Measurements from ENCODE around the gene TMEM39B.
"Not testable (repeated sequence)": the region's sequence is repeated elsewhere in the genome, so short reads cannot be mapped to it uniquely, and the experiment has no call there.

The TMEM39B gene

DNA sequence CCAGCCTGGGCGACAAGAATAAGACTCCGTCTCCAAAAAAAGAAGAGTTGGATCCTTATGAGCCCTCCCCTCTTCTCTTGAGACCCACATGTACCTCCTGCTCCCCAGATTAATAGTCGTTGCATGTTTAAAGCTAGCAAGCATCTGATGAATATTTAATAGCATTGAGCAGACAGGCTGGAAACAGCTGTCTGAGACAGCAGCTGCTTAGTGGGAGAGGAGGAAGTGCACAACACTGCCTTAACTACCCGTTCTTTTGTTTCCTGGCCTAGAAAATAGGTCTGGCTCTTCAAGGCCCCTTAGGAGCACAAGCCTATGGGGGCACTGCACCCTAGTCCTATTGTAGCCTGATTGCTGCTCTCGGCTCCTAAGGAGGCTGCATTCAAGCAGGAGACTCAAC lies 17.3 kb upstream of the TMEM39B start:
- TF ChIP-seq ZNF274 (IDR thresholded peaks at IDR 0.05; ENCODE audit: low read depth, low read length): no peak
- no peak overlapping the region for H3K4me3 ChIP-seq (ENCODE audit: low read length)

DNA sequence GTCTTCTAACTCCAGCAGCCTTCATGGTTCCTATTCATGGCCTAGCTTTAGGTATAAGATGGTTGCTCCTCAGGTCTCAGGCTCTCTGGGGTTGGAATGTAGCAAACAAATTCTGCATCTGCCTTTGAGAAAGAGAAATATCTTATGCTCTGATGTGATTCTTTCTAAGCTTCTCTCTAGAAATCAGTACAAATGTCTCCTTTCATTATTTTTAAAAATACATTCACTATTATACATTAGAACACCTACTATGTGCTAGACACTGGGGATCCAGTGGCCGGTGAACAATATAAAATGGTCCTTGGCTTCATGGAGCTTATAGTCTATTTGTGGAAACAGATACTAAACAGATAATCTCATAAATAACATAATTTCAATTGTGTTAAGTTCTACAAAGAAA lies 16.1 kb upstream of the TMEM39B start:
- H3K4me3 ChIP-seq (ENCODE audit: low read length): no peak overlapping the region
- no peak for TF ChIP-seq ZNF274 (IDR thresholded peaks at IDR 0.05; ENCODE audit: low read depth, low read length)

DNA sequence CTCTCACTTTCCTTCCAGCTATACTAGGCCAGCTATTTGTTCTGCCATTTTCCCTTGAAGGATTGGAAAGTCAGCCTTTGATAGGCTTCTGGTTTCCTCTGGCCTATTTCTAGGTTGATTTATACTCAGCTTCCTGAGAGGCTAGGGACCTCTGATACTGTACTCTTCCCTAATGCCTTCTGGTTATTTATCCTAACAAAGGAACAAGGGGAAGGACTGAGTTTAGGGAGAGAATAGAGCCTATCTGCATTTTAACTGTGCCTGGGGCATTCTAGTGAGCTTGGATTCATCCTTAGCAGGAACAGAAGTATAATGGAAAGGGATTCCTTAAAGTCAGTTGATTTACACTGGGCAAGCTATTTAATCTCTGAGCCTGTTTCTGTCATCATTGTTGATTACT lies 11.8 kb upstream of the TMEM39B start:
- H3K4me3 ChIP-seq (ENCODE audit: low read length): no peak overlapping the region

DNA sequence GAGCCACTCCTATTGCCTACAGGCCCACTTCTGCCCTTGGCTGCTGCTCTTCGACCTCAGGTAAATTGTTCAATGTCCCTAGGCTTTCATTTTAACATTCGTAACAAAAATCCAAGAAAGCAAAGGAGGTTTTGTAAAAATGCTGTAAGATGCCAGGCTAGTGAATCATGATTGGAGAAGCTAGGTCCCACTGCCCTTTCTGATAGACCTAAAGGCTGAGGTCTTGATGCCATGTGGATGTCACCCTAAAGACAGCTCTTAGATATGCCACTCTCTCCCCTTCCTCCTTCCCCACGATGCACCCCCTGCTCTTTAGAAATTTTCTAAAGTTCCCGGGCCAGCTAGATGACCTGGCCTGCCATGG lies 9.9 kb upstream of the TMEM39B start:
- no peak for TF ChIP-seq ZNF274 (IDR thresholded peaks at IDR 0.05; ENCODE audit: low read depth, low read length)
- no peak overlapping the region for H3K4me3 ChIP-seq (ENCODE audit: low read length)

More for the DNA sequence above, 11.8 kb upstream of the TMEM39B start:
- TF ChIP-seq ZNF274 (IDR thresholded peaks at IDR 0.05; ENCODE audit: low read depth, low read length): no peak

DNA sequence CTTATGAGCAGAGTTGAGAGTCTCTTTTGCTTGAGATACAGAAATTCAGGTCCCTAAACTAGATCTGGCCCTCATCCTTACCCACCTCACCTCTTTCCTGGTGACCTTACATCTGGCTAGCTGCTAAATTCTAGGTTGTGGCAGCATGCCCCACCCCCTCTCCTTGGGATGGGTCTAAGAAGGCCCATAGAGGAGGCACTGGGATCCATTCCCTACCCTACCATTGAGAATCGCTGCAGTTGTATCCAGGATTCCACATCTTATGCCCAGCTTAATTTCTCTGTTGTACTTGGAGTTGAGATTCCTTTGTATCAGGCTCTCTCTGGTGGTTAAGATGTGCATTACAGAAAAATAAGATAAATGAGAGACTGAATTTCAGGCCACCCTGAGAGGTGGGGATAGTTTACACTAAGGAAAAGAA lies 9.5 kb upstream of the TMEM39B start:
- no peak overlapping the region for H3K4me3 ChIP-seq (ENCODE audit: low read length)

DNA sequence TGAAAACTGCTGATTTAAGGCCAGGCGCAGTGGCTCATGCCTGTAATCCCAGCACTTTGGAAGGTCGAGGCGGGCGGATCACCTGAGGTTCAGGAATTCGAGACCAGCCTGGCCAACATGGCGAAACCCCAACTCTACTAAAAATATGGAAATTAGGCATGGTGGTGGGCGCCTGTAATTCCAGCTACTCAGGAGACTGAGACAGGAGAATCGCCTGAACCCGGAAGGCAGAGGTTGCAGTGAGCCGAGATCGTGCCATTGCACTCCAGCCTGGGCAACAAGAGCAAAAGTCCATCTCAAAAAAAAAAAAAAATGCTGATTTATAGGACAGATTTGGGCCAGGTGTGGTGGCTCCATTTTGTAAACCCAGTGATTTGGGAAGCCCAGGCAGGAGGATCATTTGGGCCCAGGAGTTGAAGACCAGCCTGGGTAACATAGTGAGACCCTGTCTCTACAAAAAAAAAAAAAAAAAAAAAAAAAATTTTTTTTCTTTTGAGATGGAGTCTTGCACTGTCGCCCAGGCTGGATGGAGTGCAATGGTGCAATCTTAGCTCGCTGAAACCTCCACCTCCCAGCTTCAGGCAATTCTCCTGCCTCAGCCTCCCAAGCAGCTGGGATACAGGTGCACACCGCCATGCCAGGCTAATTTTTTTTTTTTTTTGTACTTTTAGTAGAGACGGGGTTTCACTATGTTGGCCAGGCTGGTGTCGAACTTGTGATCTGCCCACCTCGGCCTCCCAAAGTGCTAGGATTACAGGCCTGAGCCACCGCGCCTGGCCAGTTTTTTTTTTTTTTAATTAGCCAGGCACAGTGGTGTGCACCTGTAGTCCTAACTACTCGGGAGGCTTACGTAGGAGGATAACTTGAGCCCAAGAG lies 6.9 kb upstream of the TMEM39B start:
- not testable (repeated sequence) for H3K4me3 ChIP-seq (ENCODE audit: low read length)

More for the DNA sequence above, 9.5 kb upstream of the TMEM39B start:
- TF ChIP-seq ZNF274 (IDR thresholded peaks at IDR 0.05; ENCODE audit: low read depth, low read length): no peak

DNA sequence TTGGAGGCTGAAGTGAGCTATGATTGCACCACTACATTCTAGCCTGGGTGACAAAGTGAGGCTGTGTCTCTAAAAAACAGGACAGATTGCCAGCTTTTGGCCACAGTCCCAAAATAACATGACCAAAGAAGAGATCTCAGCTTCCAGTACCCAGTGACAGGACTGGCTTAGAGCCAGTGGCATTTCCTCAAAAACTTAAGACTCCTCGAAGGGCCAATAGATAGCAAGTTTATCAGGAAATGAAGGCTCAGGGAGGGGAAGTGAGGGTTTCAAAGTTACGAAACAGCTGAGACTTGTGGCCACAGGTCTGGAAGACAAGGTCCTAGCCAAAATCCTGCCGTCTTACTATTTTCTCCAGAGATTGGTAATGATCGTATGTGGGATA lies 6.3 kb upstream of the TMEM39B start:
- no peak for TF ChIP-seq ZNF274 (IDR thresholded peaks at IDR 0.05; ENCODE audit: low read depth, low read length)
- no peak overlapping the region for H3K4me3 ChIP-seq (ENCODE audit: low read length)

DNA sequence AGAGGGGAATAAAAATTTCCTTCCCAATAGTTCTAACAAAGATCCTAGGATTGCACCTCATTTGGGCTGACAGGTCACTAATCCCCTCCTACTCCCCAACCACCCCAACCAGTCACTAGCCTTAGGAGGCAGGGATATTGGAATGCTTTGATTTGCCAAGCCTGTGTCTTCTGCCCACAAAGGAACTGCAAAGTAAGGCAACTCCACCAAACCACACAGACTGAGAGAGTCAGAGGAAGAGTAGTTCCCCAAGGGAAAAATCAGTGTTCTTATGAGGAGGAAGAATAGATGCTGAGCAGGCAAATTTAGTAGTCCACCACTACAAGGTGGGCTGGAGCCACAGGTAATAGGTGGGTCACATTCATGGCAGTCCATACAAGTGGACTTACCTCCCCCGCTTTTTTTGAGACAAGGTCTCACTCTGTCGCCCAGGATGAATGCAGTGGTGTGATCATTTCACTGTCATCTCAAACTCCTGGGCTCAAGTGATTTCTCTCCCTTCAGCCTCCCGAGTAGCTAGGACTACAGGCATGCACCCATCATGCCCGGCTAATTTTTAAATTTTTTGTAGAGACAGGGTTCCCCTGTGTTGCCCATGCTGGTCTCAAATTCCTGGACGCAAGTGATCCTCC lies 3.7 kb upstream of the TMEM39B start:
- H3K4me3 ChIP-seq (ENCODE audit: low read length): no peak overlapping the region
- no peak for TF ChIP-seq ZNF274 (IDR thresholded peaks at IDR 0.05; ENCODE audit: low read depth, low read length)

DNA sequence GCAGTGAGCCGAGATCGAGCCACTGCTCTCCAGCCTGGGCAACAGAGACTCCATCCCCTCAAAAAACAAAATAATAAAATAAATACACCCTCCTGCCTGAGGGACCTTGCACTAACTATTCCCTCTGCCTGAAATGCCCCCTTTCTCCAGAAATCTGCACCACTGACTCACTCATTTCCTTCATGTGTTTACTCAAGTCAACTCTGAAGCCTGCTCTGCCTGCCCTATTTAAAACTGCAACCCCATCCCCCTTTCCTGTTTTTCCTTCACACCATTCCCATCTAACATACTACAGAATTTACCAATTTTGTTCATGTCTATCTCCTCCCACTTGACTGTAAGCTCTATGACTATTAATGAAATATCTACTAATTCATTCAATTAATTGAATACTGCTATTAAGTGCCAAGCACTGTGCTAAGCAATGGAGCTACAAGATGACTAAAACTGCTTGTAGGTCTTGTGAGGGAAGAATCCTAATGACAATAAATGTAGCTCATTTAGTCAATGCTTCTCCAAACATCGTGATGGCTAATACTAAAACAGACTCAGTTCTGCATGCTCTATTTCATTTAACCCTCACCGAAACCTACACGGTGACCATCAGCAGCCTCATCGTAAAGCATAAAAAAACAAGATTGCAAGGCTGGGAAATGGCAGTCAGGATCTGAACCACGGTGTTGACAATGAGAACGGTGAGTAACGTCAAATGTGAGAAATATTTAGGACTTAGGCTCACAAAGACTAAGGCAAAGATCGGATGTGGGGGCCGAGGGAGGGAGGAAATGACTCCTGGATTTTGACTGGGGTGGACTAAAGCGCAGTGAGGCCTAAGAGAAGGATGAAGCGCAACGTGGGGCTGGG lies 749 bp upstream of the TMEM39B start:
- peak overlapping the region; percentile 68; the same call in 1 of the 2 replicates for H3K4me3 ChIP-seq (ENCODE audit: low read length)
- TF ChIP-seq ZNF274 (IDR thresholded peaks at IDR 0.05; ENCODE audit: low read depth, low read length): no peak

DNA sequence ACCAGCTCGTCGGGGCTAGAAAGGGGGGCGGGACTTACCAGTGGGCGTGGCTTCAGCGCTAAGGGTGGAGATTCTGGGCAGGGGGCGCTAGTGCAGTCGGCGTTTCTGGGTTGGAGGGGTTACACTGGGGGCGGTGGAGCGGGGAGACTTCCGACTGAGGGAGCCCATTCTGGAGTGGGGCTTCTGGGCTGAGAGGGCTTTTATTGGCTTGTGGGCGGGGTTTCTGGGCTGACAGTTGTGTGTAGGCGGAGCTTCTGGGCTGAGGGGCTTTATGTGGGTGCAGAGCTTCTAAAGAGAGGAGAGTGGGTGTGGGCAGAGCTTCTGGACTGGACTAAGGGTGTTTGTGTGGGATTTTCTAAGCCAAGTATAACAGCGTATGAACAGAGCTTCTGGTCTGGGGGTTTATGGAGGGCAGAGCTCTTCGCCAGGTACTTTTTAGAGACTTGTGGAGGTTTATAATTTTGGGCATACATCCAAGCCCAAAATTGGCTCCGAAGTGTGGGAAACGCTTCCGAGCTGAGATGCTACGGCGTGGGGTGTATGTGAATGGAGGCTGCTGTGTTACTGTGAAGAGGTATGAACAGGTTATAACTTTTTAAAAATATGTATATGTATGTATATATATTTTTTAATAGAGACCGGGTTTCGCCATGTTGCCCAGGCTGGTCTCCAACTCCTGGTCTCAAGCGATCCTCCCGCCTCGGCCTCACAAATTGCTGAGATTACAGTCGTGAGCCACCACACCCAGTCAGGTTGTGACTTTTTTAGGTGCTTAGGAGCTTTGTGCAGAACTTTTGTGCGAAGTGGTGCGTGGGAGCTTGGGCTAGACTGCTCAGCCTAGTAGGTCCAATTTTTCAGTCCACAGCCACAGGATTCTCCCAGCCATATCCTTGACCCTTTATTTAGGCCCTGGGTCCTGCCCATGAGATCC lies 825 bp downstream of the TMEM39B start:
- H3K4me3 ChIP-seq (ENCODE audit: low read length): peak overlapping the region; percentile 68
- TF ChIP-seq ZNF274 (IDR thresholded peaks at IDR 0.05; ENCODE audit: low read depth, low read length): no peak

DNA sequence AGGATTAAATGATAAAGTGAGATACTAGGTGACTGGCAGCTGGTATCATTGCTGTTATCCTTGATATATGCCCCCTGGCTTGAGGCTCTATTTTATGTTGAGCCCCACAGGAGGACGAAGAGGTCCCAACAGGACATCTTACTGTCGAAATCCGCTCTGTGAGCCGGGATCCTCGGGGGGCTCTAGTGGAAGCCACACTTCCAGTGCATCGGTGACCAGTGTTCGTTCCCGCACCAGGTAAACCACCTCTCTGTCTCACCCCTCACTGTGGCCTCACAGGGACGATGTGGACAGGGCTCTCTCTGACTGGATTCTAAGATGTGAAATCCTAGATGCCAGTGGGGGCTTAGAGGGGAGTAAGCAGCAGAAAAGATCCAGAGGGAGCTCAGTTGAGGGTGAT lies 2.1 kb downstream of the TMEM39B start:
- H3K4me3 ChIP-seq (ENCODE audit: low read length): no peak overlapping the region
- no peak for TF ChIP-seq ZNF274 (IDR thresholded peaks at IDR 0.05; ENCODE audit: low read depth, low read length)

DNA sequence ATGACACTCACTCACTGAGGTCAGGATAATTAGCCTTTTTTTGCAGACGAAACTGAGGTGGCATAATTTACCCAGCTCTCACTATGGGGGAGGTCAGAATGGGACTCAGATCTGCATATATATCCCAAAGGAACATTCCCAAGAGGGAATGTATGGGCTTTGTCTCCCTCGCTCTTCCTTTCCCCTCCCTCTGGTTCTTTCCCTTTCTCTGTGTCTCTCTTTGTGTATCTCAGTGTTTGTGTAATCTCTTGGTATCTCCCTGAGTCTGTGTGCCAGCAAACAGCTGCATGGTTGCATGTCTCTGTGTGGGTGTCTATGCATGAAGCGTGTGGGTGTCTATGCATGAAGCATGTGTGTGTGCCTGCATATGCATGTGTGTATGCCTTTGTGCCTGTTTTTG lies 4.7 kb downstream of the TMEM39B start:
- no peak overlapping the region for H3K4me3 ChIP-seq (ENCODE audit: low read length)
- no peak for TF ChIP-seq ZNF274 (IDR thresholded peaks at IDR 0.05; ENCODE audit: low read depth, low read length)

DNA sequence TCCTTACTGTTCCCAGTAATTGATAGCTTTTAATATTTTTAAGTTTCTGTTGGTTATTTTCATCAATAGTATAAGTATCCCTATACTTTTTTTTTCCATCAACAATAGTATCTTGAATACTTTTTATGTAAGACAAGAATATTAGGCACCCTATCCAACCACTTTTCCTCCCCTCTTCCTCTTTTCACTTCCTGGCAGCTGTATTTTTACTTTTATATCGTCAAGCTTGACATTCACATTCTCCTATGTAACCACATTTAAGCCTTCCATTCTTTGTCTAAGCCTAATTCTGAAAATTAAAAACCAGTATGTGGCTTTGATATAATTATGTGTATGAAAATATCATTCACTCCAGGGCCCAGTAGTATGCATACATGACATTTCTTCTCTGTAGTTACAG lies 9.3 kb downstream of the TMEM39B start:
- no peak overlapping the region for H3K4me3 ChIP-seq (ENCODE audit: low read length)
- no peak for TF ChIP-seq ZNF274 (IDR thresholded peaks at IDR 0.05; ENCODE audit: low read depth, low read length)

DNA sequence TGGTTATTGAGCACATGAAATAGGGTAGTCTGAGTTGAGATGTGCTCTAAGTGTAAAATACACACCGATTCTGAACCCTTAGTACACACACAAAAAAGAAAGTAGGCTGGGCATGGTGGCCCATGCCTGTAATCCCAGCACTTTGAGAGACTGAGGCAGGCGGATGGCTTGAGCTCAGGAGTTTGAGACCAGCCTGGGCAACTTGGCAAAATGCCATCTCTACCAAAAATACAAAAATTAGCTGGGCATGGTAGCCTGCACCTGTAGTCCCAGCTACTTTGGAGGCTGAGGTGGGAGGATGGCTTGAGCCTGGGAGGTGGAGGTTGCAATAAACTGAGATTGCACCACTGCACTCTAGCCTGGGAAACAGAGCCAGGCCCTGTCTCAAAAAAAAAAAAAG lies 13.6 kb downstream of the TMEM39B start:
- not testable (repeated sequence) for H3K4me3 ChIP-seq (ENCODE audit: low read length)
